Breast epithelium (tissue), 4 donors: ENCODE measurements around the gene RADIL. TPM values are rescaled to one million over a fixed set of nuclear protein-coding genes. Genes with fewer than 3 reads are reported as not detected.
A peak's percentile ranks its signal among the peaks of the same experiment; 100 is the strongest.

ENCODE experiments used
- DNase-seq, 2 donors: peaks; one replicate each; pipeline ENCODE4 v3.0.0-alpha.2; 2019; ENCODE audit warnings: low spot score in 2 of 2
- H3K27ac ChIP-seq, 2 donors: fragments of 200-600 bp; sonication (generic) in 1 of 2; one replicate each; pipeline ENCODE4 v1.5.1; 2016 to 2019; ENCODE audit warnings: mild to moderate bottlenecking in 1 of 2
- H3K27me3 ChIP-seq, 2 donors: fragments of 200-600 bp; sonication (generic) in 1 of 2; one replicate each; pipeline versions ENCODE4 v1.5.1 to v1.6.0; 2017 to 2019; ENCODE audit warnings: control low read depth in 1 of 2, mild to moderate bottlenecking in 1 of 2
- H3K36me3 ChIP-seq: fragments of 200-600 bp; one replicate; pipeline ENCODE4 v1.5.1; 2019
- H3K4me1 ChIP-seq, 2 donors: fragments of 200-600 bp; sonication (generic); one replicate each; pipeline ENCODE4 v1.5.1; 2016 to 2019; ENCODE audit warnings: control low read depth in 1 of 2
- H3K4me3 ChIP-seq, 3 donors: fragments of 200-600 bp; sonication (generic); 1 replicate in 2 of 3; 2 replicates in 1 of 3; pipeline ENCODE4 v1.5.1; 2016 to 2019; ENCODE audit warnings: mild to moderate bottlenecking in 3 of 3, moderate library complexity in 2 of 3
- H3K9me3 ChIP-seq, 2 donors: fragments of 200-600 bp; sonication (generic) in 1 of 2; one replicate each; pipeline ENCODE4 v1.5.1; 2016 to 2019; ENCODE audit warnings: control low read depth in 1 of 2
- POLR2A ChIP-seq: fragments of 450-650 bp; IDR thresholded peaks from one replicate; pipeline ENCODE4 v1.6.1; 2016; ENCODE audit warnings: antibody characterized with exemption, mild to moderate bottlenecking, moderate library complexity
- POLR2AphosphoS5 ChIP-seq, 3 donors: sonication (generic); formaldehyde crosslinking; IDR thresholded peaks; one replicate each; pipeline ENCODE4 v1.6.1; 2017; ENCODE audit warnings: antibody characterized with exemption in 3 of 3
- intact Hi-C: fragments of 100-400 bp; cut with DNase I; formaldehyde crosslinking; loops from one replicate; pipeline ENCODE4 v1.15.1; 2023; ENCODE audit warnings: low total_unique reads
- total RNA-seq, 3 donors: library from RNA; depleted of rRNA; stranded (reverse); fragments of >200 nt; gene quantifications; one replicate each; pipeline ENCODE4 v1.1.0, GENCODE V29; 2016
- TF ChIP-seq, protein P1 (sequence below), 3 donors: fragments of 450-650 bp; IDR thresholded peaks; one replicate each; pipeline ENCODE4 v1.5.1; 2016 to 2017; ENCODE audit warnings: antibody characterized with exemption in 3 of 3, mild to moderate bottlenecking in 3 of 3, moderate library complexity in 3 of 3

RADIL gene
- total RNA-seq, 3 donors from 2014 or later: 4.4 to 8.5 (median 5.9) TPM

DNA sequence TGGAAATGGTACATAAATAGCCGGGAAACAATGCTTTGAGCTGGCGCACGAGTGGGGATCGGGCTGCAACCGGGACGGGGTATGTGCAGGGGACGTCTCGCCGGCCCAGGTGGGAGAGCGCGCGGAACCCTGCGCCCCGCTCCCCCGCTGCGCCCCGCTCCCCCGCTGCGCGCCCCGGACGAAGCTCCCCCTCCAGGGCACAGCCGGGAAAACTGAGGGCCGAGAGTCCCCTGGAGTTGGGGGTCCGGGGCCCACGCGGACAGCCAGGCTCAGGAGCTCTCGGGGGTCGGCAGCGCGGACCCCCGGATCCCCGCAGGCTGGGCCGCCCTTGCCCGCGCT is 514 bp downstream of the RADIL start:
- intact Hi-C loops: no loop called here
- Histone ChIP-seq H3K36me3 (no peaks in the 10 kb centered on the region), H3K27ac (peak overlapping the region; percentile 83 to 91), H3K4me1 (peaks cover 4 to 9% of the 10 kb centered on the region in 2 donors), H3K27me3 (peaks cover 0 to 8% of the 10 kb centered on the region in 2 donors), H3K9me3 (no peaks in the 10 kb centered on the region), H3K4me3 (peak overlapping the region; percentile 58 to 88 (median 70))
- peak in 1 of 2 donors; percentile 35 for DNase-seq
- TF ChIP-seq POLR2A (no peak), POLR2AphosphoS5 (IDR thresholded peaks at IDR 0.05) (no peak)
- TF ChIP-seq, protein P1, sequence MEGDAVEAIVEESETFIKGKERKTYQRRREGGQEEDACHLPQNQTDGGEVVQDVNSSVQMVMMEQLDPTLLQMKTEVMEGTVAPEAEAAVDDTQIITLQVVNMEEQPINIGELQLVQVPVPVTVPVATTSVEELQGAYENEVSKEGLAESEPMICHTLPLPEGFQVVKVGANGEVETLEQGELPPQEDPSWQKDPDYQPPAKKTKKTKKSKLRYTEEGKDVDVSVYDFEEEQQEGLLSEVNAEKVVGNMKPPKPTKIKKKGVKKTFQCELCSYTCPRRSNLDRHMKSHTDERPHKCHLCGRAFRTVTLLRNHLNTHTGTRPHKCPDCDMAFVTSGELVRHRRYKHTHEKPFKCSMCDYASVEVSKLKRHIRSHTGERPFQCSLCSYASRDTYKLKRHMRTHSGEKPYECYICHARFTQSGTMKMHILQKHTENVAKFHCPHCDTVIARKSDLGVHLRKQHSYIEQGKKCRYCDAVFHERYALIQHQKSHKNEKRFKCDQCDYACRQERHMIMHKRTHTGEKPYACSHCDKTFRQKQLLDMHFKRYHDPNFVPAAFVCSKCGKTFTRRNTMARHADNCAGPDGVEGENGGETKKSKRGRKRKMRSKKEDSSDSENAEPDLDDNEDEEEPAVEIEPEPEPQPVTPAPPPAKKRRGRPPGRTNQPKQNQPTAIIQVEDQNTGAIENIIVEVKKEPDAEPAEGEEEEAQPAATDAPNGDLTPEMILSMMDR (IDR thresholded peaks at IDR 0.05): peak in 1 of 3 donors; percentile 5

DNA sequence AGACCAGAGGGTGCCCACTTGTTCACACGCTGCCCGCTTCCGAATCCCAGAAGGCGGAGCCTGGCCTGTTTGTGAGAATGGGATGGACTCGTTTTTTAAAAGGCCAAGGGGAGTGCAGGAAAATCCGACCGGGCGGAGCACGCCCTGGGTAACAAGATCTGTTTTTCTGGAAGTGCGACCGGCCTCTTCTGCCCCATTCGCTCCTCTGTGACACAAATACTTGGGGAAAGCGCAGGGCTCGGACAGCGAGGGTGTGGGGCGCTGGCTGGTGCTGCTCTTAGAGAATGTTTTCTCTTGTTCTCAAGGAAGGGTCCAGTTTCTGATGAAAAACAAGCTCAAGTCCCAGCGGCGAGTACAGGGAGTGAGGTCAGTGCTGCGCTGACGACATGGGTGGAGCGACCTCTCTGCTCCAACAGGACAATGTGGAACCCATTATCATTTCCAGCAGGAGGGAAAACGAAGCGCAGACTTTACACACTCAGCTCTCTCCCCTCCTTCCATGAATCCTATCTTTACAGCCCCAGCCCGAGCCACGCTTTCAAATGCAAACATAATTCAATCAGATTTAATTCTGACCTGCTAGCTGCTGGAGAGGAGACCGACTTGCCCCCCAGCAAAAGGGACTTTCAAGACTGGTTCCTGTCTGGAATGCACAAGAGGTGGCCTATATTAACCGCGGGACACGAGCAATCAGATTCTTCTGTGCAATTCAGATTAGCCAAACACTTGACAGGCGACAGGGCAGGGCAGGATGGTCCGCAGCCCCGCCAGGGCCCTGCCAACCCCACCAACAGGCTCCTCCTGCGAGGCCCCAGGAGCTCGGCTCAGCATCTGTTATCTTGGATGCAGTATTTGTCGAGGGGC is 1.1 kb downstream of the RADIL start:
- Histone ChIP-seq H3K27me3 (peaks cover 0 to 8% of the 10 kb centered on the region in 2 donors), H3K36me3 (no peaks in the 10 kb centered on the region), H3K9me3 (no peaks in the 10 kb centered on the region), H3K4me1 (peaks cover 4 to 9% of the 10 kb centered on the region in 2 donors), H3K4me3 (peak overlapping the region; percentile 58 to 88 (median 70)), H3K27ac (peak overlapping the region; percentile 83 to 91)
- peak; percentile 13 to 54 (median 42) for TF ChIP-seq POLR2AphosphoS5 (IDR thresholded peaks at IDR 0.05)
- TF ChIP-seq, protein P1 (IDR thresholded peaks at IDR 0.05): no peak
- DNase-seq: peak; percentile 59 to 61
- intact Hi-C loops: no loop called here

DNA sequence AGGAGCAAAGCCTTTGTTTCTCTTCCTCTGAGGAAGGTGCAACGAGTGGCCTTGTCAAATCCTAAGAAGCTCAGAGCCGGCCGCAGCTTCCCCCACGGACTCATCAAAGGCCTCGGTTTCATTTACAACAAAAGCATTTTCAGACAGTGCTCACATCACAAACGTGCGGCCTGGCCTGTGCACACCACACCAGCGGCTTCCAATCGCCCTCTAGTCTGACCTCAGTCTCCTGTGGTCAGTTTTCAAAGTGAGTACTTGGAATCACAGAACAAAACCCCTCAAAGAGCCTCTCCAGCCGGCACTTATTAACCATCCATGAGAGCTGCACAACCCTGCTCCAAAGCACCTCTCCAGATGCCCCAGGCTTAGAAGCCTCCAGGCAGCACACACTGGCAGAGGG is 3.3 kb downstream of the RADIL start:
- H3K9me3 ChIP-seq: no peaks in the 10 kb centered on the region
- peak overlapping the region; percentile 64 to 75 for H3K27ac ChIP-seq
- peaks cover 0 to 8% of the 10 kb centered on the region in 2 donors for H3K27me3 ChIP-seq
- H3K4me3 ChIP-seq: peak overlapping the region in 2 of 3 donors; percentile 20 to 44
- H3K36me3 ChIP-seq: no peaks in the 10 kb centered on the region
- DNase-seq: peak in 1 of 2 donors; percentile 37
- peaks cover 4 to 9% of the 10 kb centered on the region in 2 donors for H3K4me1 ChIP-seq
- intact Hi-C loops: no loop called here
- no peak for TF ChIP-seq POLR2A

DNA sequence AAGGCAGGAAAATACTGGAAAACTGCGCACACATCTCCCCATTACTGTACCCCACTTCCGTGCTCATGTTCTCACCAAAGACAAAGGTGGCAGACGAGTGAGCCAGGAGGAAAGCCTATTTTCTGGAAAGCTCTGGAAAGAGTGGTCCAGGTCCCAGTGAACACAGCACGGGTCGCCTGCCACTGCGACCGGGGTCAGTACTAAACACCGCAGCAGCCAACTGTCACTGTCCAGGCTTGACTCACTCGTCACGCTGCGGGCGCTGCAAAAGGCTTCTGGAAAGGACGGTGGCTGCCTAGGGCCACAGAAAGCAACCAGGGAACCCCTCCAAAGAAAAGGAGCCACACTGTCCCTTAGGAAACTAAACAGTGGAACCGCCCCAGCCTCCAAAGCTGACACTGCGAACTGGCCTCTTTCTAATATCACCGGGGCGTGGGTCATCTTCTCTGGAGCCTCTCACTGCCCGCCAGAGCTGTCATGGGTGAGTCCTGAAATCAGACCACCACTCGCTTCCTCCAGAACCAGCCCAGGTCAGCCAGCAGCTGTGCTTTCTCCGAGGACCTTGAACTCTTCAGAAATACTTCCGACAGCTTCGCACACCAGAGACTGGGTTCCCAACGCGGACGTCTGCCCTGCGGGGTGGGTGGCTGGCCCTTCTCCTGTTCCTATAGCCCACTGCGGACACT is 4.0 kb downstream of the RADIL start:
- DNase-seq: peak in 1 of 2 donors; percentile 34
- intact Hi-C loops: no loop called here
- Histone ChIP-seq H3K4me3 (peak overlapping the region; percentile 20 to 44 (median 23)), H3K36me3 (no peaks in the 10 kb centered on the region), H3K4me1 (peaks cover 4 to 9% of the 10 kb centered on the region in 2 donors), H3K9me3 (no peaks in the 10 kb centered on the region), H3K27me3 (peaks cover 0 to 8% of the 10 kb centered on the region in 2 donors), H3K27ac (peak overlapping the region; percentile 64 to 75)
- no peak for TF ChIP-seq POLR2A
- TF ChIP-seq, protein P1 (IDR thresholded peaks at IDR 0.05): no peak
- TF ChIP-seq POLR2AphosphoS5 (IDR thresholded peaks at IDR 0.05): no peak

DNA sequence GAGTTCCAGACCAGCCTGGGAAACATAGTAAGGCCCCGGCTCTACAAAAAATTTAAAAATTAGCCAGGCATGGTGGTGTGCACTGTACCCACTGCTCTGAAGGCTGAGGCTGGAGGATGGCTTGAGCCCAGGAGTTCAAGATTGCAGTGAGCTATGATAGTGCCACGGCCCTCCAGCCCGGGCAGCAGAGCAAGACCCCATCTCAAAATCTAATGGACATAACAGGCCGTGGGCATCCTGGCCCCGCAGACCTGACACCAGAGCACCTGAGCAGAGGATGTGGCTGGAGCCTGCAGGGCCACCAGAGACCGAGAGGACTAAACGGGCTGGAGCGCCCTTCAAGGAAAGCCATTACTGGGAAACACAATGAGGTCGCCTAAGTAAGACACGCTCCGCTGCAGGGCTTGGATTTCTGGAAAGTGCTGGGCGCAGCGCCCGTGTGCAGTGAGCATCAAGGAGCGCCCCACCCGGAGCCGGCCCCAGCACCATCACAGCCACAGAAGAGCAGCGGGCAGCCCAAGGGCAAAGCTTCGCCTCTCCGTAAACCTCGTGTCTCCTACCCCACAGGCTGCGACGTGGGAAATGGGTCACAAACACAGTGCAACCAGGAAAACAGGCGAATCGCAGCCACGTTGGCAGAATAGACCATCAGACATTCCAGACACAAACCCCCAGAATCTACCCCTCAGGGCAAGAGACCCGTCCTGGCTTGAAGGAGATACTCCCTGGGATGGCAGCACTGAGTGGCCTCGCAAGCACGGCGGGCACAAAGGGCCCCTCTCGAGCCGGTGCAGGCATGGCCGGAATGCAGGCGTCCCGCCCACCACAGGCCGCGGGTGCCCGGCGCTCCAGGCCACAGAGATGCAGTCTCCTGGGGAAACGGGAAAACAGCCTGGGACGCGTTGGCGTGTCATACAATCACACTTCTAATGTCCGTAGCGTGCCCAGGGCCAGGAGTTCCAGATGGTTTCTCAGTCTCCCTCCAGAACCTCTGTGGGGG is 4.9 kb downstream of the RADIL start:
- Histone ChIP-seq H3K36me3 (no peaks in the 10 kb centered on the region), H3K4me1 (peaks cover 4 to 8% of the 10 kb centered on the region in 2 donors), H3K27ac (peak overlapping the region; percentile 64 to 75), H3K4me3 (peak overlapping the region in 2 of 3 donors; percentile 23 to 44), H3K9me3 (no peaks in the 10 kb centered on the region), H3K27me3 (peaks cover 0 to 1% of the 10 kb centered on the region in 2 donors)
- peak; percentile 48 to 71 for DNase-seq
- TF ChIP-seq, protein P1 (IDR thresholded peaks at IDR 0.05): no peak
- no peak for TF ChIP-seq POLR2A
- TF ChIP-seq POLR2AphosphoS5 (IDR thresholded peaks at IDR 0.05): no peak
- intact Hi-C loops: no loop called here
